ENCODE data around the gene FBXO11.
"Not testable (repeated sequence)": the region's sequence is repeated elsewhere in the genome, so short reads cannot be mapped to it uniquely, and the experiment has no call there.

The FBXO11 gene

DNA sequence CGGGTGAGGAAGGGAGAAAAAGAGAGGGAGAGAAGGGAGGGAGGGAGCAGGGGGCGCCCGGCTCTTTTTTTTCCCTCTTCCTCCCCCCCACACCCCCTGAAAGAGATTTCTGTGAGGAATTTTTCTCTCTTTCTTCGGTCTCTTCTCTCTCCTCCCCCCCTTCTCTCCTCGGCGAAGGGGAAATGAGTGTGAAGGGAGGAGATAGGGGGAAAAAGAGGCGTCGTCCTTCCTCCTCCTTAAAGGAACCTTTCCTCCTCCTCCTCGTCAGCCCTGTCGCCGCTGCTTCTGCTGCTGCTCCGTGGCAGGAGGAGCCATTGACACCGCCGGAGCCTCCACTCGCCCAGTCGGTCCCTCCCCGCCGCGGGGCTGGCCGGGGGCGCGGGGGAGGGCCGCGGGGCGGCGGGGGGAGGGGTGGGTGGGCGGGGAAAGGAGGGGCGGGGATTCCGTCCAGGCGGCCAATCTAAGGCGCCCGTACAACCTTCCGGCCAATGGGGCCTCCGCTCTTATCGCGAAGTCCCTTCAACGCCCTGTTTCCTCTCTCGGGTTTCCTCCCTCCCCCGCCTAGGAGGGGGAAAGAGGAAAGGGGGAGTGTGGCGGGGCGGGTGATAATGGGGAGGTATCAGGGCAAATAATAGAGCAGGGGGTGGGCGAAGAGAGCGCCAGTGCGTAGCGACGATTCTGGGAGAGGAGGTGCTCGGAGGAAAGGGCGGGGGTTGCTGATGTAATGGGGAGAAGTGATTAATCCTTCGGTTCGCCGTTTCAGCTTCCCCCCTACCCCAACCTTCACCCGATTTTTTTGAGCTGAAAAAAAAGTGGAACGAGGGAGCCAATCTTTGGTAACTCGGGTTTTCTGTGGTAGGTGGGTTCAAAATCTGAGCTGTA lies at the start of gene FBXO11:
Gene FBXO11 (minus strand): TSS at position 342 of the 882 bp plus-strand sequence. CDS start 778 bp downstream, outside the sequence.
- peak; percentile 95 for DNase-seq

GRCh38 chr2:47950340-47951301 lies 44.3 kb upstream of the FBXO11 start:
- DNase-seq = no peak

DNA sequence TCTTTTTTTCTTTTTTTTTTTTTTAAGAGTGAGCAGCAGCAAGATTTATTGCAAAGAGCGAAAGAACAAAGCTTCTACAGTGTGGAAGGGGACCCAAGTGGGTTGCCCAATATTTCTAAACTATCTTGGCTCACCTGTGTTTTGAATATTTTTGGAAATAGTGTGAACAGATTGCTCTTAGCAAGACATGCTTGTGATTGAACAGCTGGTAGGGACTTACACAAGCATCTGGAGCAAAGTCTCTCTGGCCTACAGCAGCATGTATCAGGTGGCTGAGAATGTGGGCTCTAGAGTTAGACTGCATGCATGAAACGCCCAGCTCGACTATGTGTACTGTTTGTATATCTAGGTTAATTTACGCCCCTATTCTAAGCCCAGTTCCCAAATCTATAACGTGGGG lies 40.3 kb upstream of the FBXO11 start:
- DNase-seq = no peak

- no peak for DNase-seq
Observed at GRCh38 chr2:47945046-47945781, 38.9 kb upstream of the FBXO11 start.

DNA sequence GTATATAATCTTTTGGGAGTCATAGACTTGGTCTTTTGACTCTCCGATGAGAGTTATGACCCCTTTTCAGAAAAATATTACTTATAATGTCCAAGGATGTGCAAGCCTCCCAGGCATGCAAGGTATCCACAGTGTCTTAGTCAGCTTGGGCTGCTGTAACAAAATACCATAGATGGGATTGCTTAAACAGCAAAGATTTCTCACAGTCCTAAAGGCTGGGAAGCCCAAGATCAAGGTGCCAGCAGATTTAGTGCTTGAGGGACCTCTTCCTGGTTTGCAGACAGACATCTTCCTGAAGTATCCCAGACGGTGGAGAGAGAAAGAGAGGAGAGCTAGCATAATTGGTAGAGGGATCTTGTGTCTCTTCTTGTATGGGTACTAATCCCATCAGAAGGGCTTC lies 35.6 kb upstream of the FBXO11 start:
- no peak for DNase-seq

GRCh38 chr2:47937677-47938076 lies 31.4 kb upstream of the FBXO11 start:
- DNase-seq = no peak

DNA sequence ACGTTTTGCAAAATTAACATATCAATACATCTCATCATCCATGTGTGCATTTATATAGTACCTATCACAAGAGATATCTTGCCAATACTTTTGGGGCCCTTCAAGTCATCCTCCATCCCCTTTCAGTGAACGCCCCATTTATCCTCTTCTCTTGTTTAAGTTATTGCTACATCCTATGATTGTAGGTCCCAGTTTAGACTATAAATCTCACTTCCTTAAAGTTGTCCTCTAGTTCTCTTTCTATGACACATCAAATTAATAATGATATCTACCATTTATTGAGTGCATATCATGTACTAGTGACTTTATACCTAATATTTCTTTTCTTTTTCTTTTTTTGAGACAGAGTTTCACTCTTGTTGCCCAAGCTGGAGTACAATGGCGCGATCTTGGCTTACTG lies 28.8 kb upstream of the FBXO11 start:
- no peak for DNase-seq

DNA sequence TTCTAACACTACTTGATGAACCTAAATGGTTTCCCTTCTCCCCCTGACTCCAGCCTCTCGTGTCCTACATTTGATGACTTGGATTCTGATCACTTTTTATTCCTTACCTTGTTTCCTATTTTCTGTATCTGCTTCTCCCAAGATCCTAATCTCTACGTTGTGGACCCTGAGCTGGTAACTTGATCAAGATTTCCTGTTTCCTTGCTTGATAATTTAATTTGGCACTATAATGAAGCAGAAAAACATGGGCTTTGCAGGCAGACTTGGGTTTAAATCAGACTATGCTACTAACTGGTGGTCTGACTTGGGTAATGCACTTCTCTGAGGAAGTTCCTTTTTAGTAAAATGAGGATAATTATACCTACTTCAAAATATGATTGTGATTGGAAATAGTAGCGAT lies 11.7 kb upstream of the FBXO11 start:
- no peak for DNase-seq

DNA sequence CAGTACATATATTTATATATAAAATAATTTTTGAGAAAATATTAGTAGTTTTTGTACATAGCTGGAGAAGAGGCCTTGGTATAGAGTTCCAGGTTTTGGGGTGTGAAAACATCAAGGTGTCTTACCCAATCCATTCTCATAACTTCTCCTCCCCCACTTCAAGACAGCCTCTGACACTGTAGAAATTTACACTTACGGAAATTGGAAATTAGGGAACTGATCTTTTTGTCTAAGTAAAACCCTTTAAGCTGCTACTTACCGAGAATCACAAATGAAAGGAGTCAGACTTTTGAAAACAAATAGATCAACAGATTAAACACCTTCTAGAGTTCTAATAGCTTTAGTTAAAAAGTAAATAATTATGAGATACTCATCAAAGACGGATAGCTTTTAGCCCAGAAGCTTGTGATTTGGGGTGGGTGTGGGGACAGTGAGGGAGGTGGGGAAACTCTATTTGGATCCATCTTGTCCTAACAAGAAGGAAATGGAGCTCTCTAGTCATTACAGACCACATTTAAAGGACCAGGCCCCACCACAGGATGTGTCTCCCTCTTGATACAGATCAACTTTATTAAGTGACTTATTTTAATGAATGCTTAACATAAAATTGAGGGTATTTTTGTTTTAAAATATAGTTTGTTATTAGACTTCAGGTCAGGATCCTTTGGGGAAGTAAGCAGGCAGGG lies 11.1 kb upstream of the FBXO11 start:
- no peak for DNase-seq

DNA sequence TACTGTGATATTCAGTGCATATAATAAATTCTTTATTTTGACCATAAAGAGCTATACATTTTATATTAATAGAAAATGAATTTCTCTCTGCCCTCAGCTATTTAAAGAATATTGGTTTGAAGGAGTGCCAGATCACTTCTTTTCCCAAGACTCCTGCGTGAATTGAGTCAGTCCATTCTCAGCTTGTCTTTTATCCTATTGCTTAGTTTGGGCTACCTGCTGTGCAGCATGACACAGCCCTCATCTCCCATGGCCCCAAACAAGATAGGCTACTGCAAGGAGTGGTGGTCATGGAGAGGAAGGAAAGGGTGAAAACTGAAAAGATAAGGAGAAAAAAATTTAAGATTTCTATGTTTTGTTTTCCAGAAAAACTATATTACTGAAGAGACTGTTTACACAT lies 10.1 kb upstream of the FBXO11 start:
- DNase-seq = no peak

DNA sequence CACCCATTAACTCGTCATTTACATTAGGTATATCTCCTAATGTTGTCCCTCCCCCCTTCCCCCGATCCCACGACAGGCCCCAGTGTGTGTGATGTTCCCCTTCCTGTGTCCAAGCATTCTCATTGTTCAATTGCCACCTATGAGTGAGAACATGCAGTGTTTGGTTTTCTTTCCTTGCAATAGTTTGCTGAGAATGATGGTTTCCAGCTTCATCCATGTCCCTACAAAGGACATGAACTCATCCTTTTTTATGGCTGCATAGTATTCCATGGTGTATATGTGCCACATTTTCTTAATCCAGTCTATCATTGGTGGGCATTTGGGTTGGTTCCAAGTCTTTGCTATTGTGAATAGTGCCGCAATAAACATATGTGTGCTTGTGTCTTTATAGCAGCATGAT lies 4.4 kb upstream of the FBXO11 start:
- not testable (repeated sequence) for DNase-seq

- DNase-seq = no peak
Observed at GRCh38 chr2:47908682-47909081, 2.4 kb upstream of the FBXO11 start.

GRCh38 chr2:47907039-47907781 lies 912 bp upstream of the FBXO11 start:
- peak; percentile 34 for DNase-seq

DNA sequence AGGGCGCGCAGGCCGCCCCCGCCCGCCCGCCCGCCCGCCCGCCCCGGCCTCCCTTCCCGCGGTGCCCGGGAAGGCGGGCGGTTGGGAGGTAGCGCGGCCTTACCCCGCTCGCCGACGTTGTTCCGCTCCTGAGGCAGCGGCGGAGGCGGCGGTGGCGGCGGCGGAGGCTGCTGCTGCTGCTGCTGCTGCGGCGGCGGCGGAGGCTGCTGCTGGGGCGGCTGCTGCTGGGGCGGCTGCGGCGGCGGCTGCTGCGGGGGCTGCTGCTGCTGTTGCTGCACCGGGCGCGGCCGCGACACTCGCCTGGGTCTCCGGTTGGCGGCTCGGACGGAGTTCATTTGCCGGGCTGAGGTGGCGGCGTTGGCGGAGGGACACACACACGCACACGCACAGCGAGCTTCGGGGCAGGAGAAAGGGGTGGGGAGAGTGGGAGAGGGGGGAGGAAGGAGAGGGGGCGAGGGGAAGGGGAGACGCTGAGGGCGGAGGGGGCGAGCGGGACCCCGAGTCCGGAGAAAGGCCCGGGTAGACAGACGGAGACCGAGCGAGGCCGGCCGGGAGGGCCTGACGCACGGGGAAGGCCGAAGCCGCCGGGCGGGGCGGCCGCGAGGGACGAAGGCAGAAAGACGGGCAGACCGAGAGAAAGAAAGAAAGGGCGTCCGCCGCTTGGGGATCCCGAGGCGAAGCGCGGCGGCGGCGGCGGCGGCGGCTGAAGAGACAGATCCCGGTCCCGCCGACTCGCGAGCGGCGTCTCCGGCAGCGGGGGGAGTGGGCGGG lies 727 bp downstream of the FBXO11 start:
- peak; percentile 67 for DNase-seq

- no peak for DNase-seq
Observed at GRCh38 chr2:47903781-47904490, 2.4 kb downstream of the FBXO11 start.

- DNase-seq = not testable (repeated sequence)
Observed at GRCh38 chr2:47901892-47902291, 4.4 kb downstream of the FBXO11 start.

GRCh38 chr2:47900857-47901256 lies 5.4 kb downstream of the FBXO11 start:
- DNase-seq = no peak

DNA sequence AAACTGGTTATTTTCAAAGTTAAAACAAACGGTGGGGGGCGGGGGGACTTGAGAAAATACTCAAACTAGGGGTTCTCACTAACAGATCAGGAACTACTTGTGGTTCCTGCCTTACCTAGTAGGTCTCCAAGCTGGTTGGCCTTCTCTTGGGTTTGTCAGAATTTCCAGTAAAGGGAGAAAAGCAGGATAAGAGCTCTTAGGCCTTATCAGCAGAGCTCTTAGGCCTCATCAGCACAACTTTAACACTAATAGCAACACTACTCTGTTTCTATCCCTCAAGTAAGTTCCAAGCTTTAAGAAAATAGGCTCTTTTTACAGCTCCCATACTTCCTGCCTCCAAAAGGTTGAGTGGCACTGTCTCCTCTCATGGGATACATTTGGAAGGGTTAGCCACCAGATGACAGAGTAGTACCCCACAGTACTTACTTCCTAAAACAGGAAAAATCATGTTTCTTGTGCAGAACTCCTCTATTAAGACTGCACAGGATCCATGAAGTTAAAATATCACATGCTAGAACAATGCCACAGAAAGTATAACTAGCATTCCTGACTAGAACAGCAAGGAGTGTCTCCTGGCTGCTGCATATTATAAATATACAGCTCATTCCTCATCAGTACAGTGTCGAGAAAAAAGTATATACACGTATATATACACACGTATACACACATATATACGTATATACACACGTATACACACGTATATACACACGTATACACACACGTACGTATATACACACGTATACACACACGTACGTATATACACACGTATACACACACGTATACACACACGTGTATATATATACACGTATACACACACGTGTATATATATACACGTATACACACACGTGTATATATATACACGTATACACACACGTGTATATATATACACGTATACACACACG lies 6.1 kb downstream of the FBXO11 start:
- no peak for DNase-seq
